Endothelial cell of umbilical vein (primary cell): ENCODE measurements around the gene ACAT1. TPM values are rescaled to one million over a fixed set of nuclear protein-coding genes. Genes with fewer than 3 reads are reported as not detected.

ENCODE experiments used
- BruUV-seq: library from RNA; stranded (reverse); fragments of 400-500 nt; replicated peaks from 2 replicates; lab custom pipeline; 2021; lab: Mats Ljungman, UMichigan
- CTCF ChIA-PET: fragments of 300-600, 350-600 bp; sonication (Branson Sonifier 250); formaldehyde crosslinking; loops from one replicate; lab custom pipeline; 2021; ENCODE audit warnings: antibody characterized with exemption, inconsistent platforms; lab: Charles Lee
- POLR2A ChIA-PET: fragments of 300-600, 350-600 bp; sonication (Branson Sonifier 250); formaldehyde crosslinking; loops from one replicate; lab custom pipeline; 2021; ENCODE audit warnings: antibody characterized with exemption, inconsistent platforms; lab: Charles Lee
- DNase-seq: peaks from one replicate; pipeline ENCODE4 v3.0.0-alpha.2; 2011; ENCODE audit warnings: low read depth, low spot score
- FAIRE-seq: peaks from 2 replicates; lab custom pipeline; 2011; peaks lifted over from hg19 to GRCh38; lab: Jason Lieb, UNC
- H2AFZ ChIP-seq: 2 replicates; pipeline ENCODE4 v1.6.0; 2012; ENCODE audit warnings: low read depth, low read length, control low read depth, inconsistent platforms
- H3K27ac ChIP-seq: 2 replicates; pipeline ENCODE4 v1.5.1; 2011; ENCODE audit warnings: low read depth, mild to moderate bottlenecking, control low read depth, low read length, moderate library complexity; ENCODE audit not compliant: insufficient read depth
- H3K27me3 ChIP-seq, 2 experiments: 2 replicates each; pipeline versions ENCODE4 v1.6.0 to v1.6.1; 2011; ENCODE audit warnings: low read length in 2 of 2, mixed read lengths in 1 of 2; ENCODE audit not compliant: control insufficient read depth in 2 of 2, insufficient read depth in 2 of 2
- H3K36me3 ChIP-seq, 2 experiments: 2 replicates in 1 of 2; 3 replicates in 1 of 2; pipeline ENCODE4 v1.5.1; 2011; ENCODE audit warnings: low read length in 2 of 2, mild to moderate bottlenecking in 1 of 2, moderate library complexity in 1 of 2; ENCODE audit not compliant: control insufficient read depth in 2 of 2, insufficient read depth in 2 of 2; ENCODE audit errors: extremely low read depth in 1 of 2
- H3K4me1 ChIP-seq: 3 replicates; pipeline ENCODE4 v1.5.1; 2011; ENCODE audit warnings: mild to moderate bottlenecking, low read length; ENCODE audit not compliant: control insufficient read depth, insufficient read depth; ENCODE audit errors: extremely low read depth
- H3K4me2 ChIP-seq: 2 replicates; pipeline ENCODE4 v1.6.1; 2011; ENCODE audit warnings: low read length, control low read depth, mixed read lengths; ENCODE audit not compliant: insufficient read depth
- H3K4me3 ChIP-seq, 3 experiments: fragments of 200-600 bp in 1 of 3; sonication (generic), shearing (Covaris generic) in 1 of 3; replicated peaks in 1 of 3; 2 replicates each; pipeline ENCODE4 v1.5.1; 2011 to 2016; ENCODE audit warnings: control low read depth in 3 of 3, low read length in 3 of 3, mild to moderate bottlenecking in 2 of 3, inconsistent platforms in 1 of 3, low read depth in 1 of 3, moderate library complexity in 1 of 3; ENCODE audit not compliant: insufficient read depth in 1 of 3
- H3K79me2 ChIP-seq: 2 replicates; pipeline ENCODE4 v1.6.0; 2012; ENCODE audit warnings: low read length, inconsistent platforms; ENCODE audit not compliant: control insufficient read depth, insufficient read depth
- H3K9ac ChIP-seq: replicated peaks from 2 replicates; pipeline ENCODE3; 2011; ENCODE audit warnings: low read length, control low read depth; ENCODE audit not compliant: insufficient read depth; ENCODE audit errors: extremely low read depth
- H3K9me1 ChIP-seq: replicated peaks from 3 replicates; pipeline ENCODE4 v1.6.0; 2011; ENCODE audit warnings: mild to moderate bottlenecking, low read length; ENCODE audit not compliant: control insufficient read depth, insufficient read depth; ENCODE audit errors: extremely low read depth
- H3K9me3 ChIP-seq: replicated peaks from 2 replicates; pipeline ENCODE4 v1.5.1; 2012; ENCODE audit warnings: low read length, inconsistent platforms; ENCODE audit not compliant: control insufficient read depth, insufficient read depth
- H4K20me1 ChIP-seq: replicated peaks from 2 replicates; pipeline ENCODE3; 2011; ENCODE audit warnings: mild to moderate bottlenecking, low read length; ENCODE audit not compliant: control insufficient read depth, insufficient read depth; ENCODE audit errors: extremely low read depth
- CTCF ChIP-seq, 2 donors: IDR thresholded peaks; 1 replicate in 1 of 2; 2 replicates in 1 of 2; pipeline ENCODE4 v1.5.1; 2011; ENCODE audit warnings: low read length in 2 of 2, mild to moderate bottlenecking in 2 of 2, moderate library complexity in 2 of 2, control low read depth in 1 of 2, inconsistent platforms in 1 of 2, low read depth in 1 of 2; ENCODE audit not compliant: insufficient read depth in 1 of 2; ENCODE audit errors: extremely low read depth in 1 of 2
- EZH2 ChIP-seq: IDR thresholded peaks from 2 replicates; pipeline ENCODE4 v1.6.1; 2012; ENCODE audit warnings: borderline replicate concordance, low read depth, mild to moderate bottlenecking, moderate library complexity, low read length, inconsistent platforms; ENCODE audit not compliant: severe bottlenecking
- FOS ChIP-seq: IDR thresholded peaks from 2 replicates; pipeline ENCODE4 v1.6.1; 2011; ENCODE audit warnings: mild to moderate bottlenecking, low read length, moderate library complexity, borderline replicate concordance; ENCODE audit not compliant: insufficient read depth
- GATA2 ChIP-seq: IDR thresholded peaks from 2 replicates; pipeline ENCODE4 v1.7.0; 2011; ENCODE audit warnings: low read depth, mild to moderate bottlenecking, moderate library complexity, mixed read lengths, low read length; ENCODE audit not compliant: insufficient read length, insufficient read depth
- JUN ChIP-seq: IDR thresholded peaks from 2 replicates; pipeline ENCODE4 v1.6.1; 2011; ENCODE audit warnings: borderline replicate concordance, low read depth; ENCODE audit not compliant: insufficient read length, insufficient read depth
- MAX ChIP-seq: IDR thresholded peaks from 2 replicates; pipeline ENCODE4 v1.6.1; 2011; ENCODE audit not compliant: insufficient read depth, insufficient read length
- MYC ChIP-seq: IDR thresholded peaks from one replicate; pipeline ENCODE4 v1.6.1; 2011; ENCODE audit warnings: mild to moderate bottlenecking, low read depth, low read length
- POLR2A ChIP-seq: IDR thresholded peaks from 2 replicates; pipeline ENCODE4 v1.6.1; 2012; ENCODE audit warnings: low read depth, mild to moderate bottlenecking, control low read depth, low read length
- POLR2AphosphoS5 ChIP-seq: IDR thresholded peaks from 2 replicates; pipeline ENCODE4 v1.6.1; 2012; ENCODE audit warnings: low read depth, mild to moderate bottlenecking, control low read depth, low read length, moderate library complexity; ENCODE audit not compliant: insufficient read depth
- dilution Hi-C: fragments of 300-500 bp; cut with MboI; formaldehyde crosslinking; loops from one replicate; pipeline ENCODE4 v1.15.0; 2019; ENCODE audit warnings: low sequenced_read_pairs; ENCODE audit not compliant: extremely low pct_ligation_motif_present
- intact Hi-C: fragments of 100-400 bp; cut with micrococcal nuclease; formaldehyde crosslinking; loops from one replicate; pipeline ENCODE4 v1.10.0; 2022
- polyA plus RNA-seq, 4 experiments: library from polyadenylated mRNA; depleted of rRNA in 3 of 4; stranded (reverse) in 3 of 4; unstranded in 1 of 4; fragments of >200 nt; gene quantifications; 2 replicates each; pipeline versions ENCODE4 v1.2.1 to v1.2.3, GENCODE V29; 2011 to 2012; ENCODE audit warnings: missing spikeins in 1 of 4
- total RNA-seq: library from RNA; stranded (reverse); gene quantifications from 2 replicates; pipeline ENCODE4 v1.2.3, GENCODE V29; 2021

ACAT1 gene
- total and polyA plus RNA-seq, 2 donors (not counting 3 experiments of a cell fraction or from before 2014, with no cell fraction given): 36.8 to 59.9 TPM

GRCh38 chr11:108142304-108142703, 20.9 kb downstream of the ACAT1 start:
- Histone ChIP-seq H3K4me3 (no peak overlapping the region), H3K27me3 (no peaks in the 10 kb centered on the region), H3K9ac (no peak overlapping the region), H4K20me1 (no peaks in the 10 kb centered on the region), H3K9me1 (no peaks in the 10 kb centered on the region), H3K4me1 (no peaks in the 10 kb centered on the region), H2AFZ (no peak overlapping the region), H3K9me3 (no peaks in the 10 kb centered on the region), H3K79me2 (no peaks in the 10 kb centered on the region), H3K4me2 (no peak overlapping the region), H3K36me3 (peaks cover 10 to 22% of the 10 kb centered on the region in 2 experiments), H3K27ac (no peak overlapping the region)
- TF ChIP-seq MYC: no peak
- no peak for TF ChIP-seq FOS
- no peak for TF ChIP-seq JUN
- no peak for TF ChIP-seq POLR2AphosphoS5
- no peak for TF ChIP-seq EZH2
- no peak for TF ChIP-seq CTCF (IDR thresholded peaks at IDR 0.05; ENCODE audit: extremely low read depth in 1 of 2, insufficient read depth in 1 of 2, low read depth in 1 of 2, low read length in 2 of 2)
- TF ChIP-seq GATA2: no peak
- TF ChIP-seq POLR2A: no peak
- no peak for TF ChIP-seq MAX
- BruUV-seq: no TSS peak
- ChIA-PET CTCF (interaction anchor here (1.0 to 1.2 kb wide), 2 partner anchors 13 to 133 kb away, joined by 3 read pairs; partner anchors contain the start of gene CUL5), POLR2A (no interaction called here)
- intact Hi-C loops: no loop called here
- dilution Hi-C loops: no loop called here
- DNase-seq: no peak
- FAIRE-seq: no peak
